Spleen (tissue), 7 donors: ENCODE measurements around the gene WDR35.

Experiments used
- CTCF ChIP-seq, 11 experiments: fragments of 200-600 bp in 7 of 11; fragments of 450-650 bp in 4 of 11; sonication (generic) in 4 of 11; IDR thresholded peaks in 8 of 11; conservative IDR thresholded peaks in 3 of 11; 1 replicate in 7 of 11; 2 replicates in 4 of 11; pipeline versions ENCODE4 v1.4.0 to v1.8.0; 2016 to 2021; ENCODE audit warnings: antibody characterized with exemption in 11 of 11, inconsistent platforms in 4 of 11, mild to moderate bottlenecking in 1 of 11
- POLR2A ChIP-seq, 3 donors: fragments of 450-650 bp; IDR thresholded peaks; one replicate each; pipeline ENCODE4 v1.5.1; 2017; ENCODE audit warnings: antibody characterized with exemption in 3 of 3, mild to moderate bottlenecking in 1 of 3
- POLR2AphosphoS5 ChIP-seq, 3 donors: sonication (generic); formaldehyde crosslinking; IDR thresholded peaks; one replicate each; pipeline ENCODE4 v1.5.1; 2017; ENCODE audit warnings: antibody characterized with exemption in 3 of 3
- donor health status: DM: no; HTN: no; CAD: no; lungs with moderate emphysema.
- donor health status: DM: no; HTN: no; CAD: no.
- donor health status: DM: no; HTN: no; CAD: no.

- TF ChIP-seq CTCF (IDR thresholded peaks at IDR 0.05 in 8 of 11, conservative IDR thresholded peaks at IDR 0.05 in 3 of 11) (no peak), POLR2A (IDR thresholded peaks at IDR 0.05) (no peak), POLR2AphosphoS5 (IDR thresholded peaks at IDR 0.05) (no peak)
These were observed 11.5 kb upstream of the WDR35 start for GRCh38 chr2:20001361-20001863.
